NCI-H446 (cell line): Measurements from ENCODE around the gene TCF7L2.

Experiments
- DNase-seq, 2 experiments: peaks; one replicate each; lab custom pipeline; 2025; lab: John Stamatoyannopoulos, UW

The TCF7L2 gene

DNA sequence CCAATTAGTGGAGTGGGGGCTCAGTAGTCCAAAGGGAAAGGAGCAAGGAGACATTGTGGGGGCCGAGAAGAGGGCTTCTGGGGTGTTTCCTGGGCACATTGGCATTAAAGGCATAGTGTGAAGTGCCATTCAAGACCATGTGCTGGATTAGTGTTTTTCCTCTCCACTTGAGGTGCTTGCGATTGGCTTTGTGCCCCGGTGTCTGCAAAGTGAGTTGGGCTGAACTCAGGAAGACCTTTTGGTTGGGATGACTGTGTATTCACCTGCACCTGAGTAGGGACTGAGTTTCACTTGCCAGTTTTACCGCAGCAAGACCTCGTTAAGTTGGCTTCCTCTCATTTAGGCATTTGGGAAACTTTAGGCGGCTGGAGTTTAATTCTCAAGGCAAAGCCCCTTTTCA, 73.0 kb downstream of the TCF7L2 start:
- DNase-seq: no peak

DNA sequence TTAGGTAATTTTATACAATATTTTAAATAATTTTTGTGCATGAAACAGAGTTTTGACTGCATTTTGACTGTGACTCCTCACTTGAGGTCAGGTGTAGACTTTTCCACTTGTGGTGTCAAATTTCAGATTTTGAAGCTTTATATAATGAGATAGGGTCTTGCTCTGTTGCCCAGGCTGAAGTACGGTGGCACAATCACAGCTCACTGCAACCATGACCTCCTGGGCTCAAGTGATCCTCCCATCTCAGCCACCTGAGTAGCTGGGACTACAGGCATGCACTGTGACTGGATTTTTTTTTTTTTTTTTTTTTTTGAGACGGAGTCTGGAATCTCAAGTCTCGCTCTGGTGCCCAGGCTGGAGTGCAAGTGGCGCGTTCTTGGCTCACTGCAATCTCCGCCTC, 74.9 kb downstream of the TCF7L2 start:
- no peak for DNase-seq

DNA sequence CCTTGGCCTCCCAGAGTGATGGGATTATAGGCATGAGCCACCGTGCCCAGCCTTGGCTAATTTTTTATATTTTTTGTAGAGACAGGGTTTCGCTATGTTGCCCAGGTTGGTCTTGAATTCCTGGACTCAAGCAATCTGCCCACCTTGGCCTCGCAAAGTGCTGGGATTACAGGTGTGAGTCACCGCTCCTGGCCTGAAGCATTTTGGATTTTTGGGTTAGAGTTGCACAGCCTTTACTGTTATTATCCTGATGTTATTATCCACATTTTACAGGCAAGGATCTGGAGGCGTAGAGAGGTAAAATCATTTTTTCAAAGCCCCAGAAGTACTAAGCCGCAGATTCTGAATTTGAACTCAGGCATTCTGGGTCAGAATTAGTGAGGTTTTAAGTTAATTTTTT, 75.4 kb downstream of the TCF7L2 start:
- no peak for DNase-seq

GRCh38 chr10:113026679-113027078, 76.6 kb downstream of the TCF7L2 start:
- no peak for DNase-seq

- no peak for DNase-seq
Measured at GRCh38 chr10:113027230-113027573, 77.2 kb downstream of the TCF7L2 start.

- DNase-seq: no peak
Measured at GRCh38 chr10:113027574-113028455, 77.8 kb downstream of the TCF7L2 start.

- DNase-seq: no peak
Measured at GRCh38 chr10:113028456-113029440, 78.7 kb downstream of the TCF7L2 start.

- DNase-seq: no peak
Measured at GRCh38 chr10:113030453-113030852, 80.4 kb downstream of the TCF7L2 start.

GRCh38 chr10:113031147-113031546, 81.1 kb downstream of the TCF7L2 start:
- no peak for DNase-seq

- no peak for DNase-seq
Measured at GRCh38 chr10:113033991-113034390, 83.9 kb downstream of the TCF7L2 start.

- no peak for DNase-seq
Measured at GRCh38 chr10:113035732-113036312, 85.8 kb downstream of the TCF7L2 start.

GRCh38 chr10:113036619-113037018, 86.6 kb downstream of the TCF7L2 start:
- no peak for DNase-seq

DNA sequence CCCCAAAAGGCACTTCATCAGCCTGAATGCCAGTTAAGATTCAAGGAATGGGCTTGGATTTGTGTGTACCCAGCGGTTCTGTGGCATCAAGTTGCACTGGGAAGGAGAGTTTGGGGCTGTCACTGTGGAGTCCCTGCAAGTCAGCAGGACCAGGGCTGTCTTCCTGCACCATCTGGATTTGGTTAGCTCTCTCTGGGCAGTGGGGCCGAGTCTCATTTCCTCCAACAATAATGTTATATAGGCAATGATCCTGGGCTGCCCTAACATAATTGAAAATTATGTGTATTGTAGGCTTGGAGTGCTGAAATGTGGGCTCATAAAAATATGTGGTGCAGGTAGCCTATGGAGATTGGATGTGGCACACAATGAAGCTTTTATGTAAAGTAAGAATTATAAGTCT, 87.2 kb downstream of the TCF7L2 start:
- no peak for DNase-seq

DNA sequence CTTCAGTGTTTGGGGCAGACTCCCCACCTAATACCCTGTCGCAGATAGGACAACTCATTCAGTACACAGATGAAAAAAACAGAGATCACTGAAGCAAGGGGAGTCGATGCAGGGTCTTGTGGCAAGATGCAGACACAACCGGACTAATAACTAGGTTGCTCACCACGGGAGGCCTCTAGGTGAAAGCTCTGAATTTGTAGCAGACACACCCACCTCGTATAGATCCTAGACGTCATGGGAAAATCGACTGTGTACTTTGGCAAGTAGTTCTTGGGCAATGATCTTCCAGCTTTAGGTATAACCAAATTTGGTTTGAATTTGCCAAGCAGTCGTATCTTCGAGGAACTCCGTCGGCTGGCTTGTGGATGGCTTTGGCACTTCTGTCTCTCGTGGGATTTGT, 88.1 kb downstream of the TCF7L2 start:
- DNase-seq: no peak

- no peak for DNase-seq
Measured at GRCh38 chr10:113038985-113039384, 88.9 kb downstream of the TCF7L2 start.

DNA sequence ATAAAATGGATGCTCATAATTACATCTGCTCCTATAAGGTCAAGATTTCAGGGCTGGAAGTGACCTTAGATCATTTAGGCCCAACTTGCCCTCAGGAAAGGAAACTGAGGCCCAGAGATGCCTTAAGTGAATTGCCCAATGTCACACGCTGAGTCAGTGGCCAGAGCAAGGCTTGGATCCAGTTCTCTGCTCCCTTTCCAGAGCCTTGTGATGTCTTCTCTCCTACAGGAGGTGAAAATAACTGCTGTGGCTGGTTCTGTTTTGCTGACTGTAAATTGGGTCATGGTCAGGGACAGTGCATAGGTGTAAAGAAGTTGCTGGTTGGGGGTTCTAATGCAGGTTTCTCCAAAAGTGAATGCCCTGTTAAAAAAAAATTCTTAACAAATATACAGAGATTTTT, 91.3 kb downstream of the TCF7L2 start:
- no peak for DNase-seq

DNA sequence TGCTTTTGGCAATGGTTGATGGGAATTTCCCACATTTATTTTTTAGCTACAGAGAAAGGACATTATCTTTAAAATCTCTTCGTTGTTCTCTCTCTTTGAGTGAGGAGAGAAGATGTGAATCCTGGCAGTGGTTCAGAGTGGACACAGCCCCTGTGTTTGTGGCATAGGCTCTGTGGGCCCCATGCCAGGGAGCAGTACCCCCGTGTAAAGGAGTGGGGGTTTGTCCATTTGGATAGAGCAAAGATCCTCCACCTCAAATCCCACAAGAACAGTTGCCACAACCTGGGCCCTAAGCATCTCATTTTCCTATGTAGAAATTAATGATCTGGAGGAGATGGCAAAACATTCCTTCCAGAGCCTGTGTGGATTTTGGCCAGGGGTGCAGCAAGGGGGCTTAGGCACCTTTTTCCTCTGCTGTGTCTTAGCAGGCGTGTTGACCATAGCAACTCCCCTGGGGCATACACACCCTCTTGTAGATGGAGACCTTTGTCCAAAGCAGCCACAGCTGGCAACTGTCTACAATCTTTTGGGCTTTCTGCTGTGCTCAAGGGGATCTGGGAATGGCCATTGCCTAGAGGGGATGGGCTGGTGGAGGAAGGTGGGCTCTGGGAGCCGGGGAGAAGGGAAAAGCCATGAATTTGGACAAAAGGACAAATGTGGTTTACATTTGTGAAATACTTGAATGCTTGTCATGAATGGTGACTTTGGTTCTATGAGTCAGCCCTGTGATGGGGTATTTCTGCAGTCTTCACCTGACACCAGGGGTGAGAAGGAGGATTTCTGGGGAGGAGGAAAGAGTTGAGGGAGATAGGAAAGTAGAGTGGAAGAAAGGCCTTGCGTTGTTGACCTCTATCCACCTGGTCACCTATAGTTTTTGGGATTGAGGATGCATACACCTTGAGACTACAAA, 92.0 kb downstream of the TCF7L2 start:
- no peak for DNase-seq

DNA sequence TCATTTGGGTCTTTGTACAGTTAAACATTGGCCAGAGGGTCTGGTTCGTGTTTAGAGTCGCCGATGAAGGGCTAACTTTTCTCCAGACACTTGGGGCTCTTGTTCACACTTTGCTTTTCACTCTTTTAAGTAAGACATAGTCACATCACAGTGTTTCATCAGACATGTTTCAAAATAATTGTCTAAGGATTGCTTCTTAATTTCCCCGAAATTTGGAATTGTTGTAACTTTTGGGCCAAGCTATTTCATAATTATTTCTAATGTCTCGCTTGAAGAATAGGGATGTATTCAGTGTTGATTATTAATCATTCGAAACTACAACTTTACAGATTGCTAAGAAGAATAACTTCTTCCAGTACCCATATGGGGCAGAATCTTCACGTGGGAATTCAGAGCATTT, 92.8 kb downstream of the TCF7L2 start:
- no peak for DNase-seq

- DNase-seq: no peak
Measured at GRCh38 chr10:113044016-113044755, 94.1 kb downstream of the TCF7L2 start.

DNA sequence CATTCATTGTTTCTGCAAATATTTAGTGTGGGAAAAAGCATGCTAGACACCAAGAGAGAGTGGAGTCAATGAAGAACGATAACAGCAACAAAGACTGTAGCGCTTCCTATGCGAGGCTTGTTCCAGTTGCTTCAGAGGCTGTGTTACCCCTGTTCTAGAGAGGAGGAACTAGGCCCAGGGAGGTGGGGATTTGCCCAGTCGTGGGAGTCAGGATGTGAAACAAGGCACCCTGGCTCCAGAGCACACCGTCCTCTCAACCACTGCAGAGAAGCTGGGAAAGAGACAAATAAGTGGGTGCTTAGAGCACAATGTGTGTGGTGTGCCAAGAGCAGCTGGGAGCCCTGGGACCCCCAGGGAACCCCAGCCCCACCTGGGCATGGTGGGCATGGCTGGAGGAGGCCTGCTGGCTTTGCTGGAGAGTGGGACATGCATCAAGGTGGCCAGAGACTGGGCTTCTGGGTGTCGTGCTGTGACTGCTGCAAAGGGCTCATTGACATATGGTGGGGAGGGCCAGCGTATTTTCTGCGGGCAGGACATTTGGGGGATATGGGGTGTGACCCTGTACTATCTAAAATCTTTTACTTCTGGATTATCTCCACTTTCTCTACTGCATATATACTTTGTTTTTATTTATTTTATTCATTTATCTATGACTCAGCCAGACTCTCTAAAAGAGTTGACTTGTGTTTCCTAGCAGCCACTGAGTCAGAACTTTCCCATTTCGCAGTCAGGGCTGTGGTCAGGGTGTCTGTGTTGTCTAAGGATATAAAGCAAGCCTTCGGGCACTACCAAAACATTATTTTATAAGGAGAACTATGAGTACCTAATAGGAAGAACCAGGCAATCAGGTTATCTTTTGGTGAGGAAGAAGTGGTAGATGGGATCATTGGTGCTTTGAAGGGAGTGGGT, 95.4 kb downstream of the TCF7L2 start:
- DNase-seq: no peak
